Nephron progenitor cell (in vitro differentiated cells): ENCODE data around the gene MOGAT3.
A peak's percentile ranks its signal among the peaks of the same experiment; 100 is the strongest.

Experiments used
- DNase-seq: peaks from one replicate; pipeline ENCODE4 v3.0.0; 2021
- H3K27ac Mint-ChIP-seq: 2 replicates; pipeline ENCODE4 v1.8.0; 2021; ENCODE audit warnings: mild to moderate bottlenecking, moderate library complexity, mixed read lengths
- H3K27me3 Mint-ChIP-seq: 2 replicates; pipeline ENCODE4 v1.8.0; 2021; ENCODE audit warnings: mild to moderate bottlenecking, low read depth, mixed read lengths; ENCODE audit not compliant: poor library complexity
- H3K36me3 Mint-ChIP-seq: 2 replicates; pipeline ENCODE4 v1.8.0; 2021; ENCODE audit warnings: low read depth, mixed read lengths
- H3K4me1 Mint-ChIP-seq: 2 replicates; pipeline ENCODE4 v1.8.0; 2021; ENCODE audit warnings: mixed read lengths
- H3K4me3 Mint-ChIP-seq: 2 replicates; pipeline ENCODE4 v1.8.0; 2021; ENCODE audit warnings: mild to moderate bottlenecking, moderate library complexity, mixed read lengths
- H3K9me3 Mint-ChIP-seq: 2 replicates; pipeline ENCODE4 v1.8.0; 2021; ENCODE audit warnings: mild to moderate bottlenecking, moderate library complexity, mixed read lengths
- TF ChIP-seq, protein P1 (sequence below): fragments of 200-600 bp; sonication (generic); IDR thresholded peaks from 2 replicates; pipeline ENCODE4 v1.5.0; 2021; ENCODE audit warnings: antibody characterized with exemption

Gene MOGAT3

DNA sequence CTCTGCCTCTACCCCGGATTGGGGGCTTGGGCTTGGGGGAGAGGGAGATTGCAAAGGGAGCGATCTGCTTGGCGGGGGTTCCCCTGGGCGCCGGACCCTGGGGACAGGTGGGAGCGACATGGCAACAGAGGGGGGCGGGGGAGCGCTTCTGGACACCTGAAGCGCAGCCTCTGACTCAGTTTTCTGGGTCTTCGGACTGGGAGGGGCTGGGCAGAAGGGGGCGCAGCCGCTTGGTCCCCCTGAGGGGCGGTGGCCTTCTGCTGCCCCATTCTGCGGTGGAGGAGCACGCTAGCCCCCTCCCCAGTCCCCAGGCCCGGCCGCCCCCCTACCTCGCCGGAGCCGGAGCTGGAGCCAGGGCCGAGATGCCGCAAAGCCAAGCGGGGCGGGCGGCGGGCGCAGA lies 21.1 kb downstream of the MOGAT3 start:
- Mint-ChIP-seq H3K27ac (no peak overlapping the region), H3K9me3 (peaks cover 10% of the 10 kb centered on the region), H3K4me1 (peaks cover 21% of the 10 kb centered on the region), H3K4me3 (peak overlapping the region; percentile 75), H3K36me3 (no peaks in the 10 kb centered on the region), H3K27me3 (peaks cover 88% of the 10 kb centered on the region)
- TF ChIP-seq, protein P1, sequence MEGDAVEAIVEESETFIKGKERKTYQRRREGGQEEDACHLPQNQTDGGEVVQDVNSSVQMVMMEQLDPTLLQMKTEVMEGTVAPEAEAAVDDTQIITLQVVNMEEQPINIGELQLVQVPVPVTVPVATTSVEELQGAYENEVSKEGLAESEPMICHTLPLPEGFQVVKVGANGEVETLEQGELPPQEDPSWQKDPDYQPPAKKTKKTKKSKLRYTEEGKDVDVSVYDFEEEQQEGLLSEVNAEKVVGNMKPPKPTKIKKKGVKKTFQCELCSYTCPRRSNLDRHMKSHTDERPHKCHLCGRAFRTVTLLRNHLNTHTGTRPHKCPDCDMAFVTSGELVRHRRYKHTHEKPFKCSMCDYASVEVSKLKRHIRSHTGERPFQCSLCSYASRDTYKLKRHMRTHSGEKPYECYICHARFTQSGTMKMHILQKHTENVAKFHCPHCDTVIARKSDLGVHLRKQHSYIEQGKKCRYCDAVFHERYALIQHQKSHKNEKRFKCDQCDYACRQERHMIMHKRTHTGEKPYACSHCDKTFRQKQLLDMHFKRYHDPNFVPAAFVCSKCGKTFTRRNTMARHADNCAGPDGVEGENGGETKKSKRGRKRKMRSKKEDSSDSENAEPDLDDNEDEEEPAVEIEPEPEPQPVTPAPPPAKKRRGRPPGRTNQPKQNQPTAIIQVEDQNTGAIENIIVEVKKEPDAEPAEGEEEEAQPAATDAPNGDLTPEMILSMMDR = no peak
- DNase-seq = no peak

DNA sequence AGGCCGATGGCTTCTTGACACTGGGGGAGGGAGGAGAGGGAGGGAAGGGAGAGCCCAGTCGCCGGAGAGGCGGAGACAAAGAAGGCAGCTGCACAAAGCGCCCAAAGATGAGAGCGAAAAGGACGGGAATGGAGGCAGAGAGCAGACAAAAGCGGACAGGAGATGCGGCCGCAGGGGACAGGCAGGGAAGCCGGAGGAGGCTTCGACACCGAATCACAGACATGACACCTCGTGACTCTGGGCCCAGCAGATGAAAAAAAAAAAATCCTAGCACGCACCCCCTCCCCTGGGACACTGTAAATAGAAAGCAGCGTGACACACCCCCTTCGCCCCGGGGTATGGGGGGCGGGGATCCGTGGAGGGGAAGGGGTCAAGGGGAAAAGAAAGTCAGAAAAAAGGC lies 21.7 kb downstream of the MOGAT3 start:
- TF ChIP-seq, protein P1 = no peak
- Mint-ChIP-seq H3K27me3 (peaks cover 90% of the 10 kb centered on the region), H3K4me1 (peaks cover 23% of the 10 kb centered on the region), H3K9me3 (peaks cover 10% of the 10 kb centered on the region), H3K36me3 (no peaks in the 10 kb centered on the region), H3K4me3 (peak overlapping the region; percentile 75), H3K27ac (no peak overlapping the region)
- DNase-seq = no peak

DNA sequence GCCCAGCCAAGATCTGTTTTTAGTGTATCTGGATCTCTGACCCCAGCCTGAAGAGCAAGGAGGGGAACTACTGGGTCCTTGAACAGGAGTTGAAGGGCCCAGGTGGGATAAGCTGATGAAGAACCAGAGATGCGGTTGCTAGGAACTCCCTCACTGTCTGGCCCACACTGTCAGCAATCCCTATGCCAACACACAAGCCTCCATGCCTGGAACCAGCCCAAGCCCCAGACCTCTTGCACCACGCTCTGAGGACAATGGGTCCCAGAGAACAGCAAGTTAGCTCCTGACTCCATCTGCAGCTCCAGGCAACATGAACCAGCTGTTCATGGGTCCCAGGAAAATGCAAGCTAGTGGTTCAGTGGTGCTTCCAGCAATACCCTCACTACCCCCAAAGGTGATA lies 23.2 kb downstream of the MOGAT3 start:
- Mint-ChIP-seq H3K9me3 (peaks cover 8% of the 10 kb centered on the region), H3K27ac (no peak overlapping the region), H3K36me3 (no peaks in the 10 kb centered on the region), H3K4me3 (no peak overlapping the region), H3K27me3 (peaks cover 100% of the 10 kb centered on the region), H3K4me1 (peaks cover 28% of the 10 kb centered on the region)
- no peak for DNase-seq
- TF ChIP-seq, protein P1 = no peak

DNA sequence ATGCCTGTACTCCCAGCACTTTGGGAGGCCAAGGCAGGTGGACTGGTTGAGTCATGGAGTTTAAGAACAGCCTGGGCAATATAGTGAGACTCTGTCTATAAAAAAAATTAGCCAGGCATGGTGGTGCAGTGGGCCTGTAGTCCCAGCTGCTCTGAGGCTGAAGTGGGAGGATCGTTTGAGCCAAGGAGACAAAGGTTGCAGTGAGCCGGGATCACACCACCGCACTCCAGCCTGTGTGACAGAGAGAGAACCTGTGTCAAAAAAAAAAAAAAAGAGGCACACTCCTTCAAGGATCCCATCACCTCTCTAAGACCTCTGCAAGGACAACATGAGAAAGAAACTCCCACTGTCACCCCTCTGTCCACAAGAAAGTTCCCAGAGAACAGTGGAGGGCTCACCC lies 25.2 kb downstream of the MOGAT3 start:
- H3K4me1 Mint-ChIP-seq = peaks cover 34% of the 10 kb centered on the region
- TF ChIP-seq, protein P1 = no peak
- no peaks in the 10 kb centered on the region for H3K36me3 Mint-ChIP-seq
- H3K27me3 Mint-ChIP-seq = peaks cover 100% of the 10 kb centered on the region
- no peak for DNase-seq
- H3K4me3 Mint-ChIP-seq = no peak overlapping the region
- H3K9me3 Mint-ChIP-seq = peaks cover 2% of the 10 kb centered on the region
- H3K27ac Mint-ChIP-seq = no peak overlapping the region

DNA sequence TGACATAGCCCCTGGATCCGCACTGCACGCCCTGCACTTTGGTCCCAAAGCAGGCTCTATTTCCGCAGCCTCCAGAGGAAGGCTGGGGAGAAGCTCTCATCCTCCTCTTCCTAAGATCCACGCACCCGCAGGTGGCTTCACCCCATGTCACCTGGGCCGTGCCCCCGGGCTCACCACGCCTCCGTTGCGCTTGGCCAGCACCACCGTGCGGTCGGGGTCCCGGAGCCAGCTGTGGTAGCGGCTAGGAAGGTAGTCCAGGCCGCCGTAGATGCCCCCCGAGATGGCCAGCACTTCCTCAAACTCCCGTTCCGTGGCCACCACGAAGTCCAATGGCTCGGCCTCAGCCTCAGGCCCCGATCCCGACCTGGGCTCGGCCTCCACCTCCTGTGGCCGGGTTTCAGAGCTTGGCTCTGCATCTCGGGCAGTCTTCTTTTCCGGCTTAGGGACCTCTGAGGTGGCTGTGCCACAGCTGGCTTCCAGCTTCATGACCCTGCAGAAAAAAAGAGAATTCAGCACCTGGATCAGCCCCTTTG lies 26.4 kb downstream of the MOGAT3 start:
- no peaks in the 10 kb centered on the region for H3K9me3 Mint-ChIP-seq
- TF ChIP-seq, protein P1 = no peak
- H3K4me1 Mint-ChIP-seq = peaks cover 40% of the 10 kb centered on the region
- H3K27me3 Mint-ChIP-seq = peaks cover 100% of the 10 kb centered on the region
- no peak for DNase-seq
- no peak overlapping the region for H3K4me3 Mint-ChIP-seq
- H3K36me3 Mint-ChIP-seq = no peaks in the 10 kb centered on the region
- no peak overlapping the region for H3K27ac Mint-ChIP-seq

DNA sequence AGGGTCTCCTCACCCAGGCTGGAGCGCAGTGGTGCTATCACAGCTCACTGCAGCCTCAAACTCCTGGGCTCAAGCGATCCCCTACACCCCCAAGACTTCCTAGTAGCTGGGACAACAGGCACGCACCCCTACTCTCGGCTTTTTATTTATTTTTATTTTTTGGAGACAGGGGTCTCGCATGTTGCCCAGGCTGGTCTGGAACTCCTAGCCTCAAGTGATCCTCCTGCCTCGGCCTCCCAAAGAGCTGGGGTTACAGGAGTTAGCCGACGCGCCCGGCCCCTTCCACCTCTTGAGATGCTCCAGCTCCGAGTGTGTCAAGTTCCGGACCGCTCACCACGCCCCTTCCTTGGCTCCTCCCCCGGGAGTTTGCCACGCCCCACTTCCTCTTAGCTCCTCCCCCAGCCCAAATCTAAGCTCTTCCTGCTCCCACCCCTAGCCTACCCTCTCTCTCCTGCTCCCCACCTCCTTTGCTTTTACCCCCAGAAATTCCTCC lies 27.0 kb downstream of the MOGAT3 start:
- Mint-ChIP-seq H3K4me3 (no peak overlapping the region), H3K36me3 (no peaks in the 10 kb centered on the region), H3K27me3 (peaks cover 100% of the 10 kb centered on the region), H3K4me1 (peaks cover 40% of the 10 kb centered on the region), H3K27ac (no peak overlapping the region), H3K9me3 (no peaks in the 10 kb centered on the region)
- TF ChIP-seq, protein P1 = no peak
- peak; percentile 66 for DNase-seq
